GM12865 (cell line): Measurements from ENCODE around the gene MBNL3.

Source experiments
- DNase-seq: peaks from one replicate; pipeline ENCODE4 v3.0.0; 2010; ENCODE audit warnings: low read depth
- H3K4me3 ChIP-seq: 2 replicates; pipeline ENCODE4 v1.5.1; 2011; ENCODE audit warnings: mild to moderate bottlenecking, low read depth, low read length, control low read depth
- CTCF ChIP-seq: IDR thresholded peaks from 2 replicates; pipeline ENCODE4 v1.5.1; 2011; ENCODE audit warnings: low read length, control low read depth, low read depth, inconsistent platforms; ENCODE audit not compliant: insufficient read depth; ENCODE audit errors: missing control alignments

MBNL3 gene

DNA sequence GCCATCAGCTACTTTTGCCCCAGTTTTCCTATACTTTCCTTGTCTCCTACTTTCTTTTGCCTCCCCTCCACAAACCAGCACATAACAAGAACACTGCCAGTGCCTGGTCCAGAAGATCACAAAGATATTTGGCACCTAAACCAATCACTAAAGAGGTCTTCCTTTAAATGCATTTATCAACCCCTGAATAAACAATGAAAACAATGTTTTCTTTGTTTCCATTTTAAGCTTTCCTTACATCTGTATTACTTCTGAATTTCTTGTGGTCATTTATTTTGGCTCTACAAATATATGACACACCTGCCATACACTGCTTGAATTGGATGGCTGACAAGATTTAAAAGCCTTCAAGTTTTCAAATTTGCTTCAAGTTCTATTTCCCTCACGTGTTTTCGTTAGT, 43.9 kb downstream of the MBNL3 start:
- no peak for TF ChIP-seq CTCF
- DNase-seq, result no peak
- no peak overlapping the region for H3K4me3 ChIP-seq

DNA sequence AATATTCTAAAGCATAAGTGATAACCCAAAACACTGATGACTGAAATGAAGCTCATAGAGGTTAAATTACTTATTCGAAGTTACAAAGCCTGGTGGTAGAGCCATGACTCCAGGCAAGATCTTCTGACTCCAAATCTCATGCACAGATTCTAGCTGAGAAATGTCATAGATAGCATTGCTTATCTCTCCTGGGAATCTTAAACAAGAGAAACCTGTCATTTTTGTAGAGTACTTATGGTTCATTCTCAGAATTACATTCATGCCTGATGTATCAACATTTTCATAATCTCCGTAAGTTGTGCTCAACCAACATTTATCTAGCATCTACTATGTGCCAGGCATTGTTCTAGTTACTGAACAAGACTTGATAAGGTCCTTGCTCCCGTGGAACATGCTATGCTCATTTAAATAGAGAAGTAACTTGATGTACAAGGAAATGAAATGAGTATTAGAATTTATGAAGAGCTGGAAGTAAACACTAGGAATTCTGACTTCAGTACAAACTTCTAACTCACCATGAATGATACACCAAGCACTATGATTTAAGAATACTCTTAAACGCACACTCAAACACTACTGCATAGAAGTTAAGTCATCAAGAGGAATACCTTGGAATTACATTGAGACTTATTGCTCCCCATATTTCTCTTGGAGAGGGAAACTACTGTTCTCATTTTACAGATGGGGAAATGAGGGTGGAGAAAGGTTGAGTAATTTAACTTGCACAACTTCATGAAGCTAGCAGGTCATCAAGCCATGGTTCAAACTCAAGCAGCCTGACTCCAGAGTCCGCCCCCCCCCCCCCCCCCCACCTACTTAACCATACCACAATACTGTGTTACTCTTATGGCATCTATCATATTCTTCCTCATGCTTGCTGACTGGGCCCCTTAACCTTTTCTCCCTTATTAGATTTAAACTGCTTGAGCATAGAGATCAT, 45.4 kb downstream of the MBNL3 start:
- DNase-seq, result no peak
- H3K4me3 ChIP-seq, result no peak overlapping the region
- no peak for TF ChIP-seq CTCF

DNA sequence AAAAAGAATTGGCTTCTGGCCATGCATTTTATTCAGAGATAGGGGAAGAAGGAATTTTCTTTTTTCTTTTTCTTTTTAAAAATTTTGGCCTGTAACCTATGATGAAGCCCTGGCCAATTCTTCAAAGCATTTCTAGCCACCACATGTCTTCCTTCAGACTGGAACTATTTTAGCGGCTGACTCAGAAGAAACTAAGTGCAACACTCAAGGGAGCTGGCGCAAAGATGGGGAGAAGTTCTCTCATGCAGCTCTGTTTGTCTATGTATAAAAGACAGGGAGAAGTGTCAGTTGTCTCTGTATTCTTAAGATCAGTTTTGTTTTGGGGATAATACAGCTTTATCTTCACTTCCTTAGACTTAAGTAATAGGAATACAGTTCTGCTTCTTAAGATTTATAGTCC, 46.1 kb downstream of the MBNL3 start:
- no peak for DNase-seq
- TF ChIP-seq CTCF, result no peak
- H3K4me3 ChIP-seq, result no peak overlapping the region

DNA sequence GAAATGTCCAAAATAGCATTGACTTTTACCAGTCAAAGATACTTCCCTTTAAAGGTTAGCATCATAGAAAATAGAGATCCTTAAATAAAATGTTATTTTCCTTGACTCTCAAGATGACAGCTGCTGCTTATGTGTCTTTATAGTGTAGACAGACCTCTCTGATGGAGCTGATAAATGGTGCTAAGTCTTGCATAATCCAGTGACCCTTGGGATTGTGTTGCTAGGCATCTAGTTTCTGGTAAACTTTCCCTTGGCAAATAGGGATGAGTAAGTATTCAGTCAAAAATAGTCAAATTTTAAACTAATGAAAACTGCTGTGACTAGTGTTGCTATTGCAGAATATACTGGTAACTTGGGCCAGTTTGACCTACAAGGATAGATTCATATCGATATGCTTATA, 53.6 kb downstream of the MBNL3 start:
- no peak overlapping the region for H3K4me3 ChIP-seq
- no peak for DNase-seq
- no peak for TF ChIP-seq CTCF

DNA sequence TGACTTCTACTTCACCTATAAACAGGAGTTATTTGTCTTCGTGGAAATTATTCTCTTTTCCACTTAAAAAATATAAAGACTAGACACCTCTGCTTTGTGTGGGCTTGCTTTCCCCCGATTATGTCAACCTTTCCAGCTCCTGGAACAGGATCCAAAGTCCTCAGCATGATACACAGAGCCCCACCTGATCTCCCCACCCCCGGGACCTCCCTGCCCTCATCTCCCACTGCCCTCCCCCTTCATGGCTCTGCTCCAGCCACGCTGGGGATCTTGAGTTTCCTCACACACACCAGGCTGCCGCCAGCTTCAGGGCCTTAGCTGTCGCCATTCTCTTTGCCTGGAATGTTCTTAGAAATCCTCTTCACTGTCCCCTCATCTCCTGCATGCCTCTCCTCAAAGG, 55.3 kb downstream of the MBNL3 start:
- TF ChIP-seq CTCF, result no peak
- no peak overlapping the region for H3K4me3 ChIP-seq
- no peak for DNase-seq

- no peak for TF ChIP-seq CTCF
- DNase-seq, result no peak
- no peak overlapping the region for H3K4me3 ChIP-seq
Measured at GRCh38 chrX:132433001-132433400, 55.8 kb downstream of the MBNL3 start.

DNA sequence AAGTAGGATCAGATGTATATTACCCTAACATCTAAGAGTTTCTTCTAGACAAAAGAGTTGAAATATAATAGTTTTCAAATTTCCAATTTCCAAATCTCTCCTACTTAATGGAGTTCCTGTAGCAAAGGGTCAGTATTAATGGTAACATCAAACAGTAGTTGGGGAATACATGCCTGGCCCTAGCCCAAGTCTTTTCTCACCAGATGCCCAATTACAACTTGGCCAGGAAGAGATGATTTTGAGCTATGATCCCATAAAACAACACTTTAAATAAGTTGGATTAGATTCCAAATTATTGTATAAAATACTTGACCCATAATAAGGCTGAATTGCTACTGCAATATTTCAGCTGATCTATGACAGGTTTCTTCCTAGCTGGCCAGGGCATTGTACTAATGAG, 59.9 kb downstream of the MBNL3 start:
- DNase-seq, result no peak
- TF ChIP-seq CTCF, result no peak
- H3K4me3 ChIP-seq, result no peak overlapping the region
